ENCODE data around the gene CCNB1IP1. TPM values are rescaled to one million over a fixed set of nuclear protein-coding genes. Genes with fewer than 3 reads are reported as not detected.

CCNB1IP1 gene
- total RNA-seq, 4 donors from 2014 or later, result 46.5 to 68.4 (median 49.9) TPM

- Histone ChIP-seq H3K4me3 (no peak overlapping the region), H3K27ac (peak overlapping the region; percentile 85 to 95 (median 88)), H3K27me3 (no peaks in the 10 kb centered on the region), H3K36me3 (peaks cover 0 to 4% (median 0%) of the 10 kb centered on the region in 3 donors), H3K4me1 (peaks cover 0 to 24% (median 2%) of the 10 kb centered on the region in 4 donors), H3K9me3 (no peaks in the 10 kb centered on the region)
- DNase-seq (ENCODE audit: low spot score in 2 of 2), result no peak
- 76 to 77% methylated on average over 7 of the region's 7 CpGs for WGBS, 2 donors
- no peak for TF ChIP-seq CTCF (IDR thresholded peaks at IDR 0.05)
- TF ChIP-seq POLR2A (IDR thresholded peaks at IDR 0.05), result no peak
- no peak for TF ChIP-seq EP300 (IDR thresholded peaks at IDR 0.05)
Measured at GRCh38 chr14:20334017-20334416, 938 bp upstream of the CCNB1IP1 start.

GRCh38 chr14:20333494-20333841 is 389 bp upstream of the CCNB1IP1 start:
- Histone ChIP-seq H3K27me3 (no peaks in the 10 kb centered on the region), H3K36me3 (peaks cover 0 to 10% (median 0%) of the 10 kb centered on the region in 3 donors), H3K4me3 (peak overlapping the region; percentile 40 to 79 (median 60)), H3K27ac (peak overlapping the region; percentile 85 to 95 (median 88)), H3K9me3 (no peaks in the 10 kb centered on the region), H3K4me1 (peaks cover 0 to 24% (median 2%) of the 10 kb centered on the region in 4 donors)
- 6 to 11% methylated on average over 3 of the region's 3 CpGs for WGBS, 2 donors
- no peak for DNase-seq (ENCODE audit: low spot score in 2 of 2)
- TF ChIP-seq POLR2A (IDR thresholded peaks at IDR 0.05) (peak in 1 of 2 donors; percentile 3), EP300 (IDR thresholded peaks at IDR 0.05) (no peak), CTCF (IDR thresholded peaks at IDR 0.05) (no peak)

GRCh38 chr14:20332431-20332787 is 670 bp downstream of the CCNB1IP1 start:
- H3K27me3 ChIP-seq, result no peaks in the 10 kb centered on the region
- H3K36me3 ChIP-seq, result peaks cover 0 to 17% (median 0%) of the 10 kb centered on the region in 3 donors
- no peaks in the 10 kb centered on the region for H3K9me3 ChIP-seq
- no peak for DNase-seq (ENCODE audit: low spot score in 2 of 2)
- WGBS, 2 donors, result 1 to 2% methylated on average over 4 of the region's 4 CpGs
- peak overlapping the region; percentile 40 to 79 (median 60) for H3K4me3 ChIP-seq
- H3K27ac ChIP-seq, result peak overlapping the region; percentile 85 to 95 (median 88)
- peaks cover 0 to 34% (median 2%) of the 10 kb centered on the region in 4 donors for H3K4me1 ChIP-seq
- TF ChIP-seq POLR2A (IDR thresholded peaks at IDR 0.05) (no peak), EP300 (IDR thresholded peaks at IDR 0.05) (no peak), CTCF (IDR thresholded peaks at IDR 0.05) (no peak)

GRCh38 chr14:20331053-20331613 is 1.9 kb downstream of the CCNB1IP1 start:
- WGBS, 2 donors, result 77 to 78% methylated on average over 2 of the region's 2 CpGs
- Histone ChIP-seq H3K9me3 (no peaks in the 10 kb centered on the region), H3K4me3 (no peak overlapping the region), H3K27ac (no peak overlapping the region), H3K4me1 (peaks cover 0 to 40% (median 2%) of the 10 kb centered on the region in 4 donors), H3K36me3 (peaks cover 0 to 23% (median 0%) of the 10 kb centered on the region in 3 donors), H3K27me3 (no peaks in the 10 kb centered on the region)
- TF ChIP-seq POLR2A (IDR thresholded peaks at IDR 0.05) (no peak), EP300 (IDR thresholded peaks at IDR 0.05) (no peak), CTCF (IDR thresholded peaks at IDR 0.05) (no peak)
- no peak for DNase-seq (ENCODE audit: low spot score in 2 of 2)

GRCh38 chr14:20329355-20329754 is 3.7 kb downstream of the CCNB1IP1 start:
- H3K27ac ChIP-seq, result no peak overlapping the region
- H3K4me3 ChIP-seq, result no peak overlapping the region
- no peaks in the 10 kb centered on the region for H3K9me3 ChIP-seq
- no peaks in the 10 kb centered on the region for H3K27me3 ChIP-seq
- peaks cover 0 to 40% (median 2%) of the 10 kb centered on the region in 4 donors for H3K4me1 ChIP-seq
- WGBS, 2 donors, result 86 to 88% methylated on average over 2 of the region's 2 CpGs
- H3K36me3 ChIP-seq, result peaks cover 0 to 38% (median 0%) of the 10 kb centered on the region in 3 donors
- DNase-seq (ENCODE audit: low spot score in 2 of 2), result no peak
- TF ChIP-seq POLR2A (IDR thresholded peaks at IDR 0.05), result no peak
- no peak for TF ChIP-seq EP300 (IDR thresholded peaks at IDR 0.05)
- no peak for TF ChIP-seq CTCF (IDR thresholded peaks at IDR 0.05)

Data from tibial nerve (tissue), 4 donors.